NCI-H2029 treated with DMSO at 0.1 percent for 48 hours (cell line): Measurements from ENCODE around the gene CADM4.

ENCODE experiments used
- DNase-seq: peaks from one replicate; lab custom pipeline; 2025; lab: John Stamatoyannopoulos, UW

Gene CADM4

DNA sequence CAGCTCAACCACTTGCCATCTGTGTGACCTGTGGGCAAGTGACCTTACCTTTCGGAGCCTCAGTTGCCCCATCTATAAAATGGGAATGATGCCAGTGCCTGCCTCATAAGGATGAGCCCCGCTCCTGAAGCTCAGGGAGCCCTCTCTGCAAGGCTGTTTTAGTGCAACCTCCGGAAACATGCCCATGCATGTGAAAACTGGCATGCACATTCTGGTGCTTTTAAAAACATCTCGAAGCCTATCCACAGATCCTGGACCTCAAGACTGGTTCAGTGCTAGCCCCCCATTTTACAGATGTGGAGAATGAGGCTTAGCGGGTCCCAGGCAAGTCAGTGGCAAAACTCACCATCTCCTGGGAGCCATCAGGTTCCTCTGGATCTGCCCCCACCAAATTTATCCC, 5.6 kb downstream of the CADM4 start:
- no peak for DNase-seq

DNA sequence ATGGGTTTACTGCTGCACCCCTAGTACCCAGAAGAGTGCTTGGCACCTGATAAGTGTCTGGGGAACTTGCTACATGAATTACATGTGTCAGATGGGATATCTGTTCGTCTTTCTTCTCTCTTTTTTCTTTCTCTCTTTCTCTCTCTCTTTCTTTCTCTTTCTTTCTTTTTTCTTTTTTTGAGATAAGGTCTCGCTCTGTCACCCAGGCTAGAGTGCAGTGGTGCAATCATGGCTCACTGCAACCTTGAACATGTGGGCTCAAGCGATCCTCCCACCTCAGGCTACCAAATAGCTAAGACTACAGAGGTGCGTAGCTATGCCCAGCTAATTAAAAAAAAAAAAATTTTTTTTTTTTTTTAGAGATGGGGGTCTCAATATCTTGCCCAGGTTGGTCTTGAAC, 6.1 kb downstream of the CADM4 start:
- DNase-seq, result no peak

DNA sequence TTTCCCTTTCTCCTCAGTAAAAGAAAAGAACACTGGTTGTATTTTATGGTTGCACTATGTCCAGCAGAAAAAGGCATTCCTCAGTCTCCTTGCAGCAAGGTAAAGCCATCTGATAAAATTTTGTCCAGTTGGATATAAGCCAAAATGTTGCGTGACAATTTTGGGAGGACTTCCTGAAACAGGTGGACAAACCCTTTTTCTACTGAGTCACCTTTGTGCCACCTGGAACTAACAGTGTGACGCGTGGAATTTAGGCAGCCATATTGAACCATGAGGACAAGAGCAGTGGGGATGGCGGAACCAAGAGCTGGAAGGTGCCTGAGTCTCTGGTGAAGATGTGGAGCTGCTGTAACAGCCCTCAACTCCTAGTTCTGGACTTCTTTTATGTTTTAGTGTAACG, 8.2 kb downstream of the CADM4 start:
- no peak for DNase-seq

GRCh38 chr19:43628646-43629326, 10.9 kb downstream of the CADM4 start:
- no peak for DNase-seq

- no peak for DNase-seq
Measured at GRCh38 chr19:43626838-43627237, 12.8 kb downstream of the CADM4 start.

GRCh38 chr19:43625918-43626579, 13.6 kb downstream of the CADM4 start:
- DNase-seq, result no peak

GRCh38 chr19:43624933-43625332, 14.7 kb downstream of the CADM4 start:
- no peak for DNase-seq

- DNase-seq, result no peak
Measured at GRCh38 chr19:43623889-43624670, 15.6 kb downstream of the CADM4 start.

- DNase-seq, result no peak
Measured at GRCh38 chr19:43622956-43623355, 16.7 kb downstream of the CADM4 start.

DNA sequence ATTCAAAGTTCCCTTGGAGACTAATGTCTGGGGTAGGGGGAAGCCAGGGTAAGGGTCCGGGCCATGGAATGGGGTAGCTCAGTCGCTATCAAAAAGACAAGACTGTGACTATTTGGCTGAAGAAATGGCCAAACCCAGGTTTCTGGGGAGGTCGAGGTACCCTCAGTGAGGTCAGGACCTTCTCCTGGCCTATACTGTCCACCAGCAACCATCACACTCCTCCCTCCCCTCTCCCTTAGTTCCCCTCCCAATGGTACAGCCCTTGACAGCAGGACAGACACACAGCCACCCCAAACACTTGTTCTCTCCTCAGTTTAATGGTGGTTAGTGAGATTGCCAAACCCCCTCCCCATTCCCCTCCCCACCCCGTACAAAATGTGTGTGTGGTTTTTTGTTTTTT, 17.6 kb downstream of the CADM4 start:
- DNase-seq, result no peak

GRCh38 chr19:43620061-43621001, 19.3 kb downstream of the CADM4 start:
- DNase-seq, result no peak

DNA sequence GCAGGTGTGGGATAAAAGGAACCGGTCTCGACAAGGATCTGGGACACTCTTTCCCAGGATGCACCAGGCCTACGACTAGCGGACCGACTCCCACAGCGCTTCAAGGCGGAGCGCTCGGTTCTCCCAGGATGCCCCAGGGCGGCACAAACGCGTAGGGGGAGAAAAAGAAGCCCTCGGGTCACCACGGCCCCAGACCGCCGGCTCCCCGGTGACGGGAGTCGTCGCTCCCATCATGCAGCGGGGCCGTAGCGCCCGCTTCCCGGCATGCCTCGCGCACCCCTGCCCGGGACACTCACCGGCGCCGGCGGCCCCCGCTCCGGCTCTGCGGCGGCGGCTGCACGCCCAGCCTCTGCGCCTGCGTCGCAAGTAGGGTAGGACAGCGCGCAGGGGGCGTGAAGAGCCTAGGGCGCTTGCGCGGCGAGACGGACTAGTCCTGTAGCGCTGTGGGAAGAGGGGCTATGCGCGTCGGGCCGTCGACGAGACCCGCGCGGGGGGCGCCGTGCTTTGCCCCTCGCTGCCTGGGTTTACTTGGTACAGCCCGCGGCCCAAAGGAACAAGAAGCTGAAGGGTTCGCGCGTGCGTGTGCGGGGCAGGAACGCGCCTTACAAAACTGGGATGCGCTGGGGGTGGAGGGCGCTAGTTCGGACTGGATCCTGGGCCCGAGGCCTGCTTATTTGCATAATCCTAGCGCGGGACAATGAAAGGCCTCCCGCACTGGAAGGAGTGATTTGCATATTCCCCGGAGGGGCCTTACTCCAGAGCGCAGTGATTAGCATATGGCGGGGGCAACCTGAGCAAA, 20.2 kb downstream of the CADM4 start, which contains the start of gene ZNF428:
ZNF428 (minus strand) TSS at position 368 of the 799 bp plus-strand sequence. CDS start 5,325 bp downstream, outside the sequence.
- DNase-seq, result peak; percentile 86

DNA sequence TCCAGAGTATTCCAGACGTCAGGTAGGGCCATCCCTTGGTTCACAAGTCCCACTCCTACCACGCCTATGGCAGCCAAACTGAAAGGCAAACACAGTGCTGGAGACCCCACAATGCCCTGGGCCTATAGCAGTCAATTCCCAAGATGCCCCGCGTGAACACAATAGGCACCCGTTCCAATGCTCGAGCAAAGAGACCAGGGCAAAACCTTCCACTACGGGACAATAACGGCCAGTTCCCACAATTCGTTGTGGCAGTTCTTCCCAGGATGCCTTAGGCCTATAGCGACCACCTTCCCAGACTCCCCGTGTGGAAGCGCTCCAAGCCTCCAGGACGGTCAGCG, 20.8 kb downstream of the CADM4 start:
- DNase-seq, result peak; percentile 86

DNA sequence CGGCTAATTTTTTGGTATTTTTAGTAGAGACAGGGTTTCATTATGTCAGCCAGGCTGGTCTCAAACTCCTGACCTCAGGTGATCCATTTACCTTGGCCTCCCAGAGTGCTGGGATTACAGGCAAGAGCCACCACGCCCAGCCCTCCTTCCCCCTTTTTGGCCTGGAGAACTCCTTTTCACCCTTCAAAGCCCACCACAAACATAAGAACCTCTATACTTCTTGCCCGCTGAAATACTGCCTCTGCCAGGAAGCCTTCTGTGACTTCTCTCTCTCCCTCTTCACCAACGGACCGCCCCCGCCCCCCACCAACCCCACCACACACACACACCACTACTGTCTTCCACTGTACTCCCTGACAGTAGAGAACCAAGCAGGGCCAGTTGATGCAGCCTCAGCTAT, 22.7 kb downstream of the CADM4 start:
- no peak for DNase-seq

DNA sequence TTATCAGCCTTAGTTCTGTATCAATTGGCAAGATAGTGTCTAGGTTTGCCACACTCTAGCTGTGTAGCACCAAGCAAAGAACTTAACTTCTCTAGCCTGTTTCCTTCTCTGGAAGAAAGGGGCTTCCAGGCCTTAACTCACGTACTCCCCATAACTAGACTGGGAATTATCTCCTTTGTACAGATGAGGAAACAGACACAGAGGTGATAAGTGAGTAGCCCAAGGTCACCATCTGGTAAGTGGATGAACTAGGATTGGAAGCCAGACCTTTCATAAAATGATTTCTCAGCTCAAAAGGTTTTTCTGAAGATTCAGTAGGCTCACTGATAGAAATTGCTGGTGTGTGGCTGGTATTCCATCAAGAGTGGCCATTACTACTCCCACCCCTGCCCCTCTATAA, 23.3 kb downstream of the CADM4 start:
- no peak for DNase-seq

DNA sequence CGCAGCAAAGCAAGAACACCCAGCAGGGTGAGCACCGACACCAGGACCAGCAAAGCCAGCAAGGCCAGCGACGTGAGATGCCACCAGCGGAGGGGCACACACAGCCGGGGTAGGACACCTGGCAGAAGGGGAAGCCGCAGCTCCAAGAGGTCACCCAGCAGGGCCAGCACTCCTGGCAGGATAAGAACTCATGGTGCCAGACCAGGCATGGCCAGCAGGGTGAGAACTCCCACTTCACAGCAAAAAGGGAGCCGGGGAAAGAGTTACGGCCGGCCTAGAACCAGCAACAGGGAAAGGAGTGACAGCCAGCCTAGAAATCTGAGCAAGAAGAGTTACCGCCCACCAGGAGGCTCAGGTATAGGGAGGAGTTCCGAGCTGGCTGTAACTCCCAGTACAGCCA, 27.3 kb downstream of the CADM4 start:
- no peak for DNase-seq

DNA sequence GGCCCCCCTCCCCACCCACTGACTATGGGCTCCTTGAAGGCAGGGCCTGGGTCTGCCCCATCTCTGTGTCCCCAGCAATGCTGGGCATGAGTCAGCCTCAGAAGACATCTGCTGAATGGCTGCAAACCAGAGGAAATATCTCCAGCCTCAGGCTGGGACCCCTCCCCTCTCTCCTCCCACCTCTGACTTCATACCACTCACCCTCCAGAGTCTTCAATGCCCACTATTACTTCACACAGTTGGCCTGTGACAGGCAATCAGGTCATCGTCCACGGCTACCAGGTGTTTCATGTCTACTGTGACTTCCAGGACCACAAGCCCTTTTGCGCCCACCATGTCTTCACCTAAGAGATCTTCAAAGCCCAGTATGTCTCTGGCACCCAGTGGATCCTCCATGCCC, 27.9 kb downstream of the CADM4 start, which contains the start of gene SRRM5:
SRRM5 (plus strand) TSS at position 301 of the 400 bp plus-strand sequence; CDS start at position 335, 34 bp downstream.
- DNase-seq, result no peak

- DNase-seq, result no peak
Measured at GRCh38 chr19:43610493-43610892, 29.2 kb downstream of the CADM4 start.

DNA sequence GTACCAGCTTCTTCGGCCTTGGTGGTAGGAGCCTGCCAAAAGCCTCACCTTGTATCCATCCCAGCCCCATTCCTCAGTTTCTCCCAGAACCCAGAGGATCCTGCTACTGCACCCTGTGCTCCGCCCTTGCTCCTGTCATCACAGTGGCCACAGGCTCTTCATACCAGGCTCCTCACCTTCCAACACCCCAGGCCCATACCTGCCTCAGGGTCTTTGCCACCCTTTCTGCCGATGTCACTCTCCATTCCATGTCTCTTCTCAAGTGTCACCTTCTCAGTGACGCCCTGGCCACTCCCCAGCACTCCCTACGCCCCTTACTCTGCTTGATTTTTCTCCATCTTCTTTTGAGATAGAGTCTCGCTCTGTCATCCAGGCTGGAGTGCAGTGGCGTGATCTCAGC, 29.8 kb downstream of the CADM4 start:
- no peak for DNase-seq

DNA sequence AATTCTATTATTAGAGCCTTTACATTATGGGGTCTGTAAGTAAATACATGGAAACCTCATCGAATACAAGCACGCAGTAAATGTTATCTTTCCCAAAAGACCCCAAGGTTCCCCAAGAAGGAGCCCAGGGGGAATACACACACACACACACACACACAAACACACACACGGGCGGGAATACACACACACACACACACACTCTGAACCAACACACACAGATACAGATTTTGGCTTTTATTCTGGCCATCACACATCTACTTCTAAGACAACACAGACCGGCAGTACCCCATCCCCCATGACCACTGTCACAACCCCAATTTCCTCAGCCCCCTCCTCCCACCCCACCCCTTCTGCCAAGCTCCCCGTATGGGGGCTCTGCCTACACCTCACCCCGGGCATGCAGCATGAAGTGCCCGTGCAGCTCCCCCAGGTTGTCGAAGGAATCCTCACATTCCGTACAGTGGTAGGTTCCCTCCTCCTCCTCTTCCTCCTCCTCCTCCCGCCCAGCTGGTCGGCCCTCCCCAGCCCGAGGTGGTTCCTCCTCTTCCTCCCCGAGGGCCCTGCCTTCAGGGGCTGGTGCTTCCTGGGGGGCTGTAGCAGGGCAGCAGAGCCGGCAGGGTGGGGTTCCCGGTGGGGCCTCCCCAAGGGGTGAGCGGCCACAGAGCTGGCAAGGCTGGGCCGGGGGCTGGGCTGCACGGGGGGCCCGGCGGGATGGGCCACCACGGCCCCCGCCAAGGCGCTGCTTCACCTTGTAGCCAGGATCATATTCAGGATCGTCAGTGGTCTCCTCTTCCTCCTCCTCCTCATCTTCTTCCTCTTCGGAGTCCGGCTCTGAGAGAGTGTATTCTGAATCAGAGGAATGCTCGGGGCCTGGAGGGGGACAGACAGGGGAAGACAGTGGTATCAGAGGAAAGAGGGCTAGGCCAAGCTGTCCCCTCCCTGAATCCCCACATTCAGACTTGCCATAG, 32.1 kb downstream of the CADM4 start:
- no peak for DNase-seq
